HEK293 (cell line): ENCODE measurements around the gene SLC22A4.

Source experiments
- CTCF ChIA-PET: fragments of 350-600 bp; formaldehyde crosslinking; extraction: SDS; loops from one replicate; lab custom pipeline; 2021; ENCODE audit warnings: antibody characterized with exemption; lab: Yijun Ruan, JAX
- POLR2A ChIA-PET: fragments of 300-600 bp; formaldehyde crosslinking; extraction: SDS; loops from one replicate; lab custom pipeline; 2020; ENCODE audit warnings: antibody characterized with exemption, inconsistent platforms; lab: Yijun Ruan, JAX
- H3K27ac ChIP-seq: fragments of 200-500 bp; sonication (Bioruptor generic); 2 replicates; pipeline ENCODE4 v1.5.1; 2014; ENCODE audit warnings: low read depth, low read length, control low read depth, inconsistent platforms; ENCODE audit errors: extremely low read depth
- H3K36me3 ChIP-seq, 2 experiments: fragments of 200-500 bp in 1 of 2; sonication (Bioruptor generic) in 1 of 2; 1 replicate in 1 of 2; 2 replicates in 1 of 2; pipeline ENCODE4 v1.5.1; 2014 to 2017; ENCODE audit warnings: inconsistent platforms in 2 of 2, low read length in 2 of 2; ENCODE audit not compliant: control insufficient read depth in 2 of 2, insufficient read depth in 1 of 2
- H3K4me1 ChIP-seq: fragments of 200-500 bp; sonication (Bioruptor generic); 2 replicates; pipeline ENCODE4 v1.5.1; 2014; ENCODE audit warnings: mild to moderate bottlenecking, low read length, inconsistent platforms; ENCODE audit not compliant: control insufficient read depth, insufficient read depth
- H3K4me3 ChIP-seq: 2 replicates; pipeline ENCODE4 v1.5.1; 2011; ENCODE audit warnings: low read depth, mild to moderate bottlenecking, control low read depth, low read length, moderate library complexity
- H3K9me3 ChIP-seq: fragments of 200-500 bp; sonication (Bioruptor generic); 2 replicates; pipeline ENCODE4 v1.5.1; 2014; ENCODE audit warnings: low read depth, low read length, inconsistent platforms; ENCODE audit not compliant: control insufficient read depth, insufficient read depth
- EGR2 ChIP-seq: fragments of 450-650 bp; formaldehyde crosslinking; IDR thresholded peaks from 2 replicates; pipeline ENCODE4 v1.5.1; 2016; ENCODE audit warnings: low read depth, missing biosample characterization, missing genetic modification characterization
- GFI1B ChIP-seq: fragments of 450-650 bp; formaldehyde crosslinking; IDR thresholded peaks from 2 replicates; pipeline ENCODE4 v1.5.1; 2016; ENCODE audit warnings: missing biosample characterization, missing genetic modification characterization
- KLF16 ChIP-seq: fragments of 450-650 bp; formaldehyde crosslinking; IDR thresholded peaks from 2 replicates; pipeline ENCODE4 v1.5.1; 2017; ENCODE audit warnings: missing biosample characterization, missing genetic modification characterization
- KLF7 ChIP-seq: fragments of 450-650 bp; formaldehyde crosslinking; IDR thresholded peaks from 2 replicates; pipeline ENCODE4 v1.5.1; 2016; ENCODE audit warnings: missing biosample characterization, missing genetic modification characterization, borderline replicate concordance
- MZF1 ChIP-seq: fragments of 450-650 bp; formaldehyde crosslinking; IDR thresholded peaks from 2 replicates; pipeline ENCODE4 v1.5.1; 2017; ENCODE audit warnings: missing biosample characterization, missing genetic modification characterization, borderline replicate concordance
- TCF7L2 ChIP-seq: IDR thresholded peaks from 2 replicates; pipeline ENCODE4 v1.6.1; 2011; ENCODE audit warnings: low read depth, mild to moderate bottlenecking, inconsistent platforms, low read length, moderate library complexity, borderline replicate concordance
- ZFHX2 ChIP-seq: fragments of 450-650 bp; formaldehyde crosslinking; conservative IDR thresholded peaks from 2 replicates; pipeline ENCODE4 v1.5.1; 2016; ENCODE audit warnings: missing biosample characterization, missing genetic modification characterization
- ZNF140 ChIP-seq: fragments of 450-650 bp; formaldehyde crosslinking; IDR thresholded peaks from 2 replicates; pipeline ENCODE4 v1.5.1; 2016; ENCODE audit warnings: missing biosample characterization, missing genetic modification characterization
- ZNF169 ChIP-seq: fragments of 450-650 bp; formaldehyde crosslinking; IDR thresholded peaks from 2 replicates; pipeline ENCODE4 v1.5.1; 2016; ENCODE audit warnings: missing biosample characterization, missing genetic modification characterization
- ZNF18 ChIP-seq: fragments of 450-650 bp; formaldehyde crosslinking; IDR thresholded peaks from 2 replicates; pipeline ENCODE4 v1.5.1; 2016; ENCODE audit warnings: missing biosample characterization, missing genetic modification characterization
- ZNF23 ChIP-seq: fragments of 450-650 bp; formaldehyde crosslinking; IDR thresholded peaks from 2 replicates; pipeline ENCODE4 v1.5.1; 2016; ENCODE audit warnings: missing biosample characterization, missing genetic modification characterization, borderline replicate concordance
- ZNF274 ChIP-seq, 2 experiments: fragments of 200-500 bp in 1 of 2; fragments of 450-650 bp in 1 of 2; sonication (Bioruptor generic) in 1 of 2; formaldehyde crosslinking in 1 of 2; IDR thresholded peaks; 2 replicates each; pipeline versions ENCODE4 v1.5.1 to v1.6.1; 2014 to 2016; ENCODE audit warnings: borderline replicate concordance in 1 of 2, inconsistent platforms in 1 of 2, low read length in 1 of 2, missing biosample characterization in 1 of 2, missing genetic modification characterization in 1 of 2
- ZNF391 ChIP-seq: fragments of 450-650 bp; formaldehyde crosslinking; IDR thresholded peaks from 2 replicates; pipeline ENCODE4 v1.5.1; 2016; ENCODE audit warnings: low read depth, missing biosample characterization, missing genetic modification characterization, borderline replicate concordance
- ZNF404 ChIP-seq: fragments of 450-650 bp; formaldehyde crosslinking; IDR thresholded peaks from 2 replicates; pipeline ENCODE4 v1.5.1; 2017; ENCODE audit warnings: missing biosample characterization, missing genetic modification characterization
- ZNF426 ChIP-seq: fragments of 450-650 bp; formaldehyde crosslinking; IDR thresholded peaks from 2 replicates; pipeline ENCODE4 v1.5.1; 2017; ENCODE audit warnings: missing biosample characterization, missing genetic modification characterization, mild to moderate bottlenecking, inconsistent platforms, moderate library complexity
- ZNF449 ChIP-seq: fragments of 450-650 bp; formaldehyde crosslinking; IDR thresholded peaks from 2 replicates; pipeline ENCODE4 v1.5.1; 2017; ENCODE audit warnings: missing biosample characterization, mild to moderate bottlenecking, missing genetic modification characterization, moderate library complexity
- ZNF501 ChIP-seq: fragments of 450-650 bp; formaldehyde crosslinking; IDR thresholded peaks from 2 replicates; pipeline ENCODE4 v1.5.1; 2016; ENCODE audit warnings: missing biosample characterization, missing genetic modification characterization
- ZNF513 ChIP-seq: fragments of 450-650 bp; IDR thresholded peaks from 2 replicates; pipeline ENCODE4 v1.5.1; 2018; ENCODE audit warnings: missing biosample characterization, missing genetic modification characterization
- ZNF549 ChIP-seq: fragments of 450-650 bp; IDR thresholded peaks from 2 replicates; pipeline ENCODE4 v1.5.1; 2018; ENCODE audit warnings: missing biosample characterization, missing genetic modification characterization, mild to moderate bottlenecking, inconsistent platforms, moderate library complexity
- ZNF629 ChIP-seq: fragments of 450-650 bp; formaldehyde crosslinking; IDR thresholded peaks from 2 replicates; pipeline ENCODE4 v1.5.1; 2017; ENCODE audit warnings: missing biosample characterization, missing genetic modification characterization
- ZNF664 ChIP-seq: fragments of 450-650 bp; formaldehyde crosslinking; IDR thresholded peaks from 2 replicates; pipeline ENCODE4 v1.5.1; 2016; ENCODE audit warnings: missing biosample characterization, missing genetic modification characterization
- ZSCAN4 ChIP-seq: fragments of 450-650 bp; formaldehyde crosslinking; IDR thresholded peaks from 2 replicates; pipeline ENCODE4 v1.5.1; 2017; ENCODE audit warnings: missing biosample characterization, missing genetic modification characterization
- ZXDB ChIP-seq: fragments of 450-650 bp; formaldehyde crosslinking; IDR thresholded peaks from 2 replicates; pipeline ENCODE4 v1.5.1; 2016; ENCODE audit warnings: missing biosample characterization, missing genetic modification characterization

Gene SLC22A4

GRCh38 chr5:132268769-132269551 lies 25.2 kb upstream of the SLC22A4 start:
- H3K4me3 ChIP-seq: no peak overlapping the region
- TF ChIP-seq GFI1B (tag by site-specific recombination) (no peak), EGR2 (peak; percentile 40; the same call in 1 of the 2 replicates), ZFHX2 (tag by site-specific recombination) (peak; percentile 32)
- TF ChIP-seq, all 188 proteins: peak for 2
- H3K27ac ChIP-seq: no peak overlapping the region
- ChIA-PET POLR2A (no interaction called here), CTCF (interaction anchor here (0.7 to 1.3 kb wide), 2 partner anchors 10 to 30 kb away, joined by 3 to 5 read pairs; no protein-coding TSS in a partner anchor)
- H3K36me3 ChIP-seq: no peaks in the 10 kb centered on the region
- no peaks in the 10 kb centered on the region for H3K9me3 ChIP-seq
- no peaks in the 10 kb centered on the region; the same call in 1 of the 2 replicates for H3K4me1 ChIP-seq

- TF ChIP-seq ZNF549 (tag by site-specific recombination) (no peak), ZNF513 (tag by site-specific recombination) (no peak), ZNF140 (no peak), ZNF501 (tag by site-specific recombination) (no peak)
- Histone ChIP-seq H3K4me3 (no peak overlapping the region), H3K27ac (no peak overlapping the region), H3K36me3 (no peaks in the 10 kb centered on the region), H3K9me3 (no peaks in the 10 kb centered on the region), H3K4me1 (no peaks in the 10 kb centered on the region; the same call in 1 of the 2 replicates)
- POLR2A ChIA-PET: no interaction called here
- CTCF ChIA-PET: interaction anchor here (0.7 to 1.3 kb wide), 2 partner anchors 9 to 31 kb away, joined by 3 to 5 read pairs; no protein-coding TSS in a partner anchor
Measured at GRCh38 chr5:132269635-132270334, 24.4 kb upstream of the SLC22A4 start.

- H3K27ac ChIP-seq: no peak overlapping the region
- H3K9me3 ChIP-seq: no peaks in the 10 kb centered on the region
- no peaks in the 10 kb centered on the region; the same call in 1 of the 2 replicates for H3K4me1 ChIP-seq
- POLR2A ChIA-PET: no interaction called here
- H3K36me3 ChIP-seq: no peaks in the 10 kb centered on the region
- CTCF ChIA-PET: no interaction called here
- H3K4me3 ChIP-seq: no peak overlapping the region
- TF ChIP-seq KLF16 (tag by site-specific recombination) (no peak), ZNF274 (IDR thresholded peaks at IDR 0.05; ENCODE audit: low read length) (no peak), ZNF274 (tag by site-specific recombination; IDR thresholded peaks at IDR 0.05; ENCODE audit: borderline replicate concordance) (no peak), ZNF449 (tag by site-specific recombination) (no peak), ZNF426 (tag by site-specific recombination) (no peak), ZNF629 (no peak), ZXDB (tag by site-specific recombination) (no peak), ZNF404 (tag by site-specific recombination) (no peak), TCF7L2 (no peak), KLF7 (no peak), ZNF169 (tag by site-specific recombination) (no peak), MZF1 (tag by site-specific recombination) (no peak), ZSCAN4 (tag by site-specific recombination) (no peak), ZNF664 (tag by site-specific recombination) (no peak), ZNF23 (tag by site-specific recombination) (no peak), ZNF391 (tag by site-specific recombination) (no peak), ZNF18 (no peak)
- TF ChIP-seq, all 188 proteins: peak for 0
Measured at GRCh38 chr5:132270335-132270665, 23.9 kb upstream of the SLC22A4 start.
